Stimulated activated CD8-positive, alpha-beta memory T cell treated with anti-CD3 and anti-CD28 coated beads, Interleukin-4, amount 100 ng/mL, for 48 hours (primary cell): ENCODE measurements around the gene TMEM86B.
"Not testable (repeated sequence)": the region's sequence is repeated elsewhere in the genome, so short reads cannot be mapped to it uniquely, and the experiment has no call there.

ENCODE experiments used
- DNase-seq: peaks from one replicate; pipeline ENCODE4 v3.0.0-alpha.2; 2020

The TMEM86B gene

DNA sequence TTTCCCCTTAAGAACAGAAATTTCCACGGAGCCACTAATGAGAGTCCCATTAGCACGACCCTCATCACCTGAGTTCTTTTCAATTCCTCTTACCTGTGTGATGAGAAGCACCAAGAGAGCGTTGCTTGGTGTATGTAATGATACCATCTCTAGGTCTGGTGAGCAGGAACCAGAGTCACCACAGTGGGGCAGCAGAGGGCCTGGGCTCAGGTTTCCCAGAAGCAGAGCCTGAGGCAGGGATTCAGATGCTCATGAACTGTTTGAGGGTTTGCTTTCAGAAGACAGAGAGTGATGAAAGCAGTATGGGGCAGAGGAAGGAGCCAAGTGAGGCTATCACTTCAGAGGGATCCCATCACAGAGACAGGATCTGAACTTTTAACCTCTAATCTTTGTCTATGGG, 16.1 kb downstream of the TMEM86B start:
- DNase-seq = peak; percentile 71

DNA sequence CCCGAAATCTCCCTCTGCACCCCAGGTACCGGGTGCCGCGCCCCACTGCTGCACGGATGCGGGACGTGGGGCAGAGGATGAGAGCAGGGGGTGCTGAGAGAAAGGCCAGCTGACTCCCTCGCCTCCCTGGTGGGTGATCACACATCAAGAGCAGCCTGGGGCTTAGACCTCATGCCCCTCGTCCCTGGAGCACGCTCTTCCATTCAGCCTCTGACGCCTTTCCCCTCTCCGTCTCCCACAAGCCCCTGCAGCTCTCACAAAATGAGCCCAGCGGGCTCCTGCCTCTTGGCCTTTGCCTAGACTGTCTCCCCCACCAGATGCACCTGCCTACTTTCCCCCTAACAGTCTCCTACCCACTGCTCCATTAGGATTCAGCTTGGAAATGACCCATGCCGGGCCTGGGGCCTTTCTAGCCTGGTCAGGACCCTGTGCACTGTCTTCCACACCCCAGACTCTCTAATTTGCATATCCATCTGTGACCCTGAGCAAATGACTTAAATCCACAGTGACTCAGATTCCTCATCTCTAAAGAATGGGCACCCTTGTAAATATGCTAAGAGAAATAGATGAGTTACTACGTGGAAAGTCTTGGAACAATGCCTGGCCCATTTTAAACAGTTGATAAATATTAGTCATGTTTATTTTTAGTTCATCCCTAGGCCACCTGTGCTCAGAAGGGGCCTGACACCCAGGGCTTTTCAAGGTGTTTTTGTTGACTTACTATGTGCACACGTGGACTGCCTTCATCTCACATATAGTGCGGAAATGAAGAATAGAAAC, 18.7 kb downstream of the TMEM86B start:
- DNase-seq = no peak

DNA sequence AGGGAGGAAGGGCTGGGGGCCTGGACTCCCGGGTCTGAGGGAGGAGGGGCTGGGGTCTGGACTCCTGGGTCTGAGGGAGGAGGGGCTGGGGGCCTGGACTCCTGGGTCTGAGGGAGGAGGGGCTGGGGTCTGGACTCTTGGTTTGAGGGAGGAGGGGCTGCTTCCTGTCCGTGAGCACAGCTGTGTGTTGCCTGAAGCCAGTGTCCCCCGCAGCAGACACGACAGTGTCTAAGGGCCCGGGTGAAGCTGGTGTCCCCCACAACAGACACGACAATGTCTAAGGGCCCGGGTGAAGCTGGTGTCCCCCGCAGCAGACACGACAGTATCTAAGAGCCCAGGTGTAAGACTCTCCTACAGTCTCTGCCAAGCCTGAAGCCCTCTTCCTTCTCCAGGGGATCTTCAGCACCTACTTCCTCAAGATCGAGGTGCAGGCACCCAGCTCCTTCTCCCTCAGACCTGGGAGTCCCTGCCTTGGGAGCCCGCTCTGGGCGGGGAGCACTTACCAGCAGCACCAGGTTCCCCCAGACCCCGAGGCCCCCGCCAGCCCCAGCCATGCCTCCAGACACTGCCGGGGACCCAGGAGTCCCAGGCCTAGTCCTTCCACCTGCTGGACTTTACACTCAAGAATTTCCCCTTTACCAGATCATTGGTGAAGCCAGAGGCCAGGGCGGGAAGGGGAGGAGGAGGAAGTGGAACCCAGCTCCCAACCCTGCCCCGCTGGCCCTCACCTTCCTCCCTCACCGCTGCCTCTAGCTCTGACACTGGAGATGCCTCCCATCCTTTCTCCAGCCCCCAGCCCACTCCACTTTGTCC, 19.5 kb downstream of the TMEM86B start, which contains the start of gene PTPRH:
TSS of gene PTPRH (minus strand) at position 622 of the 813 bp plus-strand sequence. CDS start at position 554, 68 bp downstream.
- DNase-seq = no peak

DNA sequence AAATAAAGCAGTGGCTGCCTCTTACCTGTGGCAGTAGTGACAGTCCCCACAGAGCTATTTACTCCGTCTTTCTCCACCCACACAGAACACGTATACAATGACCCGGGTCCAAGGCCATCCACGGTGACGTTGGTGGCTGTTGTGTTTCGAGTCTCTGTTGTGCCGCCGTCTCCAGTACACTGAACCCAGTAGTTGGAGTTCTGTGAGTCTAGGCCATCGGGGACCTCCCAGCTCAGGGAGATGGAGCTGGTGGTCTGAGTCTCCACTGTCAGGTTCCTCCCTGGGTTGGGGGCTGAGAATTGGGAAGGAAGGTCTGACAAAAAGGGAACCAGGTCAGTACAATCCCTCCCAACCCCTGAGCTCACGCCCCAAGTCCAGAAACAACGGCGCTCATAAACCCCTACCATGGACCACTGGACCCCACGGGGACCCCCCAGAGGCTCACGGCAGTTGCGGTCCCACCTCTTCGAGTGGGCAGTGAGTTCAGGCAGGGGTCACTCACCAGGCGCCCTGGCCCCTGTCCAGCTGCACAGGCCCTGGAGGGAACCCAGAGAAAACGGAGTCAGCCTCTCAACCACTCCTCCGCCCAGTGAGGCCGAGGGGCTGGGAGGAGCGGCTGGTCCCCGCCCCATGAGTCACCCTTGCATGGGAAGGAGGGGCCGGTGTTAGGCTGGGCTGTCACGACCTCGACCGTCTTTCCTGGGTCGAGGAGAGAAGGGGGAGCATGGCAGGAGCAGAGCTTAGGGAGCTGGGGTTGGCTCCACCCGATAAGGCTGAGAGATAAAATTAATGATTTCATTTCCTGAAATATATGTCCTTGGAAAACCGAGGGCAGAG, 21.7 kb downstream of the TMEM86B start:
- peak; percentile 77 for DNase-seq

DNA sequence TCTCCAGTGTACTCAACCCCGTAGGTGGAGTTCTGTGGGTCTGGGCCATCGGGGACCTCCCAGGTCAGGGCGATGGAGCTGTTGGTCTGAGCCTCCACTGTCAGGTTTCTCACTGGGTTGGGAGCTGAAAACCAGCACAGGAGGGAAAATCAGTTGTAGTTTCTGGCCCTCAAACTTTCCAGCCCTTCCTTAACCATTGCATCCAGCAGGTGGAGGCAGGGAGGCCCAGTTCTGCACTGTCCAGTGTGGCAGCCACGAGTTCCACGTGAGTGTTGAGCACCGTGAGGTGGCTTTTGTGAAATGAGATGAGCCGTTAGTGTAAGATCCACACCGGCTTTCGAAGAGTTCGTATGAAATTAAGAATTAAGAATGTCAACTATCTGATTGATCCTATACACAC, 26.4 kb downstream of the TMEM86B start:
- DNase-seq = not testable (repeated sequence)

DNA sequence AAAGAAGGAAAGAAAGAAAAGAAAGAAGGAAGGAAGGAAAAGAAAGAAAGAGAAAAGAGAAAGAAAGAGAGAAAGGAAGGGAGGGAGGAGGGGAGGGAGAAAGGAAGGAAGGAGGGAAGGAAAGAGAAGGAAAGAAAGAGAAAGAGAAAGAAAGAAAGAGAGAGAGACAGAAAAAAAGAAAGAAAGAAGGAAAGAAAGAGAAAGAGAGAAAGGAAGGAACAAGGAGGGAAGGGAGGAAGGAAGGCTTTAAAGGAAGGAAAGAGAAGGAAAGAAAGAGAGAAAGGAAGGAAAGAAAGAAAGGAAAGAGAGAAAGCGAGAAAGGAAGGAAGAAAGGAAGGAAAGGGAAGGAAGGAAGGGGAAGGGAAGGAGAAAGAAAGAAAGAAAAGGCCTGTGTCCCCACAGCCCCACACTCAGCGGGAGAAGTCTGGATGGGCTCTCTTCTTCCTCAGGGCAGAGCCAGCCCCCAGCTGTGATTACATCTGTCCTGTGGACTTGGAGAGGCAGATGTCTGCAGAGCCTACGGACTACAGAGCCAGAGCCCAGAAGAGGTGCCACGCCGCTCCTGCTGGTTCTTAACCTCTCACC, 28.9 kb downstream of the TMEM86B start:
- no peak for DNase-seq

DNA sequence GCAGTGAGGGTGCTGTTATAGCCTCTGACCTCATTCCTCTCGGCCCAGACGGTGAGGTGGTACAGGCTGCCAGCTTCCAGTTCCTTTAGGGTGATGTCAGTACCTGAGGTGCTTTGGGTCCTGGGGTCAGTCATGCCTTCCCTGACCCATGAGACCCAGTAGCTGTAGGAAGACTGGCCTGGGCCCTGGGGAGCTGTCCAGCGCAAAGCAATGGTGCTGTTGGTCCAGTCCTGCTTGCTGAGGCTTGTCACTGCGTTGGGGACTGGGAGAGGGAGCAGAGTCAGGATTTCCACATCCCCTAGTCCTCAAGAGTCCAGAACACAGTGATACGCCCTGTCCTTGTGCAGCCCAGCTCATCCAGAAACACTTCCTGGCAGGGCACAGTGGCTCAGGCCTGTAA, 29.9 kb downstream of the TMEM86B start:
- no peak for DNase-seq

DNA sequence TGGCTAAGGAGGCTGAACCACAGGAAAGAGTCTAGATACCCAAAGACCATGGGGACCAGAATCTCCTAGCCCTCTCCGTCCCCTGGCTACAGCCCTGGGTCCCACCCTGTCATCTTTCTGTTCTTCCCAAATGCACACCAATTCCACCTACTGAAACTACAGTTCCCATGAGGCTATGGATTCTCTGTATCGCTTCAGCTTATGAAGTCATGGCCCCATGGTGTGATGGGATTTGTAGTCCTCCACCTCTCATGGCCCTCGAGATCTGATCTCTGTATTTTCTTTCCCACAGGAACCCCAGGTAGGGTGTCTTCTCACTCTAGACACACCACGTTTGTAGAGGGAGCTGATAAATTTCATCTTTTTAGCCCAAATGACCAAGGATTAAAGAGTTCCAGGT, 31.0 kb downstream of the TMEM86B start:
- DNase-seq = no peak

DNA sequence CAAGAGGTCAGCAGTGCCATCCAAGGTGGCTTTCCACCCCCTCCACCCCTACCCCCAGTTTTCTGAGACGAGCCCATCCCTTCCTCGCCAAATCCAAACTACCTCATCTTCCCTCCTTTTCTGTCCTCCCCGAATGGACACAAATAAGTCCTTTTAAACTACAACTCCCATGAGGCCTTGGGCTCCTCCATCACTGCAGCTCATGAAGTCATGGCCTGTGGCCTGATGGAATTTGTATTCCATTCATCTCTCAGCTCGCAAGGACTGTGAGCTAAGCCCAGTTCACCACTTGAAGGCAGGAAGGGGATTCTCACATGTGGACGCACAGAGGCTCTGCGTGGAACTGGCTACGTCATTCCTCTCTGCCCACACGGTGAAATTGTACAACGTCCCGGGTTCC, 31.8 kb downstream of the TMEM86B start:
- DNase-seq = no peak

DNA sequence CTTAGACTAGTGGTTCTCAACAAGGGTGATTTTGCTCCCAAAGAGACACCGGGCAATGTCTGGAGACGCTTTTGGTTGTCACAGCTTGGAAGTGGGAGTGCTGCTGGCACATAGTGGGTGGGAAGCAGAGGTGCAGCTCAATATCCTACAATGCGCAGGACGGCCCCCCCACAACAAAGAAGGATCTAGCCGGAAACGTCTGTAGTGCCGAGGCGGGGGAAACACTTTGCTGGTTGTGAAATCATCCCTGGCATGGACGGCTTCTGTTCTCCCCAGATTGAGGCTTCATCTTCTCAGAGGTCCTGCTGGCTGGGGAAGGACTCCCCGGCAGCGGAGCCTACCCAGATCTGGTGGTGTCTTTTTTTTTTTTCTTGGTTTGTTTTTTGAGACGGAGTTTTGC, 35.1 kb downstream of the TMEM86B start:
- no peak for DNase-seq

DNA sequence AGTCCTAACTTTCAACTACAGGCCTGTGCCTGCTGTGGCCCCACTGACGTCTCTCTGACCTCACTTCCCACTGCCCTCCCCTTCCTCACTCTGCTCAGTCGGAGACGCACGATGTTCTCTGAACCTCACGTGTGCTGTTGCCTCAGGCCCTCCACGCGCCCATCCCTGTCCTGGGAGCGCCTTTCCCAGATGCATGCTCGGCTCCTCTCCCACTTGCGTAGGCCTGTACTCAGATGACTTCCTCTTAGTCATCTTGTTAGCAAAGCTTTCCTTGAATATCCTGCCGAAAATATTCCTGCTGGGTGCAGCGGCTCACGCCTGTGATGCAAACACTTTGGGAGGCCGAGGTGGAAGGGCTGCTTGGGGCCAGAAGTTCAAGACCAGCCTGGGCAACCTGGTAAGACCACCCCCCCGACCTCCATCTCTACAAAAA, 39.1 kb downstream of the TMEM86B start:
- DNase-seq = no peak

DNA sequence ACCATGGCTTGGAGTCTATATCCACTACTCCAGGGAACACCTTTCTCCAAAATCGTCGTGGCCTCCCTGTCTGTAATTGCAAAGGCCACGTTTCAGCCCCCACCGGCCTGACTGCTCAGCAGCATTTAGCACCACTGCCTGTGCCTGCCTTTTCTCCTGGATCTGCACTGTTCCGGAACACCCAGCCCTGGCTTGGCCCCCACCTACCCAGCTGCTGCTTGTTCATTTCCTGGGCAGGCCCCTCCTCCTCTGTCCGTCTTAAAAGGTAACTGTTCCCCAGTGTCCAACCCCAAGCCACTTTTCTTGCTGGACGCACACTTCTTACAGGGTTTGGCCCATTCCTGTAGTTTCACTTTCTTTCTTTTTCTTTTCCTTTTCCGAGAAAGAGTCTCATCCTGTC, 39.9 kb downstream of the TMEM86B start:
- no peak for DNase-seq

DNA sequence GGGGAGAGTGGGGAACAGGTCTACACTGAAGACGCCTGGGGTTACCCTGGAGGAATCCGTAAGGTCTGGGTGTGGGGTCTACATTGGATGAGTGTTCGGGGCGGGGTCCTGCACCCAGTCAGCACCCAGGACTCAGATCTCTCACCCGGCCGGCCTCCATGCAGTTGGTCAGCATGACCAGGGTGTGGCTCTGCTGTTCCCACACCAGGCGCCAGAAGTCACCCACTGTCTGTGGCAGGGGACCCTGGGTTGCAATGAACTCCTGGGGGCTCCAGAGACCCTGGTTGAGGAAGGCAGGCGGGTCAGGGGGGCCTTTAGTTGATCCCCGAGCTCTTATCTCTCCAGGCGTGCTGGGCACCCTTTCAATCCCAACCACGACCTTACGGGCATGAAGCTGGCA, 42.5 kb downstream of the TMEM86B start:
- DNase-seq = no peak

DNA sequence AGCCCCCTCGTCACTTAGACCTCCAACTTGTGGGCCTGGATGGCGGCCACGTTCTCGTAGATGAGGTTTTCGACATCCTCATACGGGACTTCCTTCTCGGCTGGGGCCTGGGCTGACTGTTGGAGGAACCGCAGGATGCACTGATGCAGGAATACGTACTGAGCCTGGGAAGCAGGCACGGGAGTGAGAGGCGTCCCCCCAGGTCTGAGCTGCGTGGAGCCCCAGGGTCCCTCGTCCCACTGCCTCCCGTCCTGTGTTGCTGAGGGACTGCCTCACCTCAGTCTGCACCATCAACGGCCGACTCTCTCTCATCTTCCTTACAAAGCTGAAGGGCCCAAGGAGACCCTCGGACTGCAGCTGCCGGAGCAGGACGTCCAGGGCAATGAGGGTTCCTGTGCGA, 46.8 kb downstream of the TMEM86B start:
- DNase-seq = no peak

DNA sequence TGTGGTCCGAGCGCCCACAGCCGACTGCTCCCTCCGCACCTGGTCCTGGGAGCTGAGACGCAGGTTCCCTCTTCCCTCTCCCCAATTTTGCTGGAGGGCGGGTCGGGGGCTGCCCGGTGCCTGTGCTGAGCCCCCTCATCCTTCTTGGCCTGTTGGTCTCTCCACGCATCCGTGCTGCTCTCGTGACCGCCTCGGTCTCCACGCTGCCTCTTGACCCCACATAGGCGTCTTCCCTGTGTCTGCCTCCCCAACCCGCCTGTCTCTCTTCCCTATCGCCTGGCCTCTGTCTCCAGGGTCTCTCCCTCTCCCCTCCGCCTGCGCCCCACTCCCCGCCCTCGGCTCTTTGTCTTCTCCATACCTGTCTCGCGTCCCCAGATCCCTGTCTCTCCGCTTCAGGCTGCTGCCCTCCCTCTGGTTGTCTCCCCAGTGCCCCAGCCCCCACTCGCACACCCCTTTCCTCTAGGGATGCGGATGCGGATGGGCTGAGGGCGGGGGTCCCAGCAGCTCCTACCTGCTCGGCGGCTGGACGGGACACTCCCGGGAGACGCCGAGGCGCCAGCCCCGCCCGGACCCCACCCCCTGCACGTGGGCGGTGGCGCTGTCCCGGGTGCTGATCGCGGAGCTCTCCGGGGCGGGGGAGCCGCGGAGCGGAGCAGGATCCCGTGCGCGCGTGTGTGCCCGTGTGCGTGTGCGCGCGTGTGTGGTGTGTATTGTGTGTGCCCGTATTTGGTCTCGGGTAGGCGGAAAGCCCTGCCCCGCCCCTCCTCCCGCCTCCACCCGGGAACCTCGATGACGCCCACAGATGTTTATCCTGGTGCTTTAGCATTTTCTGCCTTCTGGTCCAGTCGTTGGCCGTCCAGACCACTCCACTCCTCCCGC, 48.7 kb downstream of the TMEM86B start, which contains the start of gene SYT5:
TSS of gene SYT5 (minus strand) at position 684 of the 879 bp plus-strand sequence. CDS start 1,248 bp downstream, outside the sequence.
- peak; percentile 81 for DNase-seq

DNA sequence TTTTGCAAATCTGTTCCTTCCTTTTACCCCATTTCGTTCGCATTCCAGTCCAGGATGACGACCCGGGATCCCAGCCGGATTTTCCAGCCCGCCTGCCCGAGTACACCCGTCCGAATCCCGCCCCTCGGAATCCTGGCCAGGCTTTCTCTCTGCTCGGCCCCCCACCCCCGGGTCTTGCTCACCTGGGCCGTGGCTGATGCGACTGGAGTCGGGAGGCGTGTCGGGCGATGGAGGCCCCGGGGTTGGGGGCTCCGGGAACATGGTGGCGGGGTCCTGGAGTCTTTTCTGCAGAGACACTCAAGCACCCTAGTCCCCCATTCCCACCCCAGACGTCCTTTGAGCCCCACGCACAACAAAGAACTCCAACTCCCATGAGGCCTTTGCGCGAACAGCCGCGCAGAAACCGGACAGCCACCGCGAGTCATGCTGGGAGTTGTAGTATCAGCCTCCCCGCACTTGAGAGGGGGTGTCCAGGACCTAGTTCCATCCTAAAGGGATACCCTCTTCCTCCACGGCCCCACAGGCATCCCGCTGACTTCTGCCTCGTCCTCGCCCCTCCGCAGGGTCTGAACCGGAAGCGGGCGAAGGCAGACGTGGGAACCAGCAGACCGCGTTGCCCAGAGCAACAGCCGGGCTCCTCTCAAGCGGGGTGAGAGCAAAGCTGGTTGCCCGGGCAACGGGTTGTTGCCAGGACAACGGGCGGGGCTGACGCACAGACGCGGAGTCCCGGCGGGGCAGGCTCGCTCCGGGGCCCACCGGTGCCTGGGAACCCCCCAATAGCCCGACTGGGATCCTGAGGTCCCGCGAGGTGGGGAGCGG, 49.6 kb downstream of the TMEM86B start:
- peak; percentile 93 for DNase-seq
